H1 (cell line): ENCODE data around the gene MROH2A.

Experiments
- CBX8 ChIP-seq: fragments of 300-800, 300-1000 bp; sonication (generic); IDR thresholded peaks from 2 replicates; pipeline ENCODE4 v1.7.1; 2016; ENCODE audit warnings: low read depth, low read length, borderline replicate concordance
- CEBPB ChIP-seq: IDR thresholded peaks from 2 replicates; pipeline ENCODE4 v1.6.1; 2012; ENCODE audit warnings: low read depth, low read length
- EZH2 ChIP-seq: fragments of 200-600 bp; sonication (generic); IDR thresholded peaks from 2 replicates; pipeline ENCODE4 v1.7.1; 2012; ENCODE audit warnings: low read depth, mild to moderate bottlenecking, moderate library complexity, low read length, inconsistent platforms; ENCODE audit not compliant: severe bottlenecking
- GABPA ChIP-seq: IDR thresholded peaks from 2 replicates; pipeline ENCODE4 v1.6.1; 2011; ENCODE audit warnings: mild to moderate bottlenecking, low read length, moderate library complexity, borderline replicate concordance; ENCODE audit not compliant: insufficient read depth
- GTF2F1 ChIP-seq: IDR thresholded peaks from 2 replicates; pipeline ENCODE4 v1.6.1; 2012; ENCODE audit warnings: low read depth, low read length, improper control_type of control experiment, borderline replicate concordance
- POLR2A ChIP-seq, 2 experiments: IDR thresholded peaks; 1 replicate in 1 of 2; 2 replicates in 1 of 2; pipeline ENCODE4 v1.6.1; 2011; ENCODE audit warnings: low read depth in 2 of 2, low read length in 2 of 2, mild to moderate bottlenecking in 2 of 2; ENCODE audit errors: control extremely low read depth in 1 of 2
- POLR2AphosphoS5 ChIP-seq: IDR thresholded peaks from 2 replicates; pipeline ENCODE4 v1.6.1; 2011; ENCODE audit warnings: low read depth, low read length
- RFX5 ChIP-seq: IDR thresholded peaks from 2 replicates; pipeline ENCODE4 v1.6.1; 2011; ENCODE audit warnings: low read depth, low read length, improper control_type of control experiment, borderline replicate concordance
- SIN3A ChIP-seq, 2 experiments: IDR thresholded peaks in 1 of 2; conservative IDR thresholded peaks in 1 of 2; 2 replicates each; pipeline ENCODE4 v1.6.1; 2011 to 2012; ENCODE audit warnings: low read length in 2 of 2, improper control_type of control experiment in 1 of 2, low read depth in 1 of 2, mild to moderate bottlenecking in 1 of 2
- SP2 ChIP-seq: IDR thresholded peaks from 2 replicates; pipeline ENCODE4 v1.6.1; 2012; ENCODE audit warnings: mild to moderate bottlenecking, low read length, inconsistent platforms
- YY1 ChIP-seq: IDR thresholded peaks from 2 replicates; pipeline ENCODE4 v1.6.1; 2011; ENCODE audit warnings: low read depth, mild to moderate bottlenecking, low read length
- TF ChIP-seq, protein P1 (sequence below), 3 experiments: IDR thresholded peaks; 1 replicate in 2 of 3; 2 replicates in 1 of 3; pipeline versions ENCODE4 v1.5.1 to v1.6.1; 2011; ENCODE audit warnings: low read length in 3 of 3, mild to moderate bottlenecking in 3 of 3, inconsistent platforms in 2 of 3, low read depth in 1 of 3, moderate library complexity in 1 of 3; ENCODE audit not compliant: insufficient read depth in 1 of 3; ENCODE audit errors: control extremely low read depth in 1 of 3

DNA sequence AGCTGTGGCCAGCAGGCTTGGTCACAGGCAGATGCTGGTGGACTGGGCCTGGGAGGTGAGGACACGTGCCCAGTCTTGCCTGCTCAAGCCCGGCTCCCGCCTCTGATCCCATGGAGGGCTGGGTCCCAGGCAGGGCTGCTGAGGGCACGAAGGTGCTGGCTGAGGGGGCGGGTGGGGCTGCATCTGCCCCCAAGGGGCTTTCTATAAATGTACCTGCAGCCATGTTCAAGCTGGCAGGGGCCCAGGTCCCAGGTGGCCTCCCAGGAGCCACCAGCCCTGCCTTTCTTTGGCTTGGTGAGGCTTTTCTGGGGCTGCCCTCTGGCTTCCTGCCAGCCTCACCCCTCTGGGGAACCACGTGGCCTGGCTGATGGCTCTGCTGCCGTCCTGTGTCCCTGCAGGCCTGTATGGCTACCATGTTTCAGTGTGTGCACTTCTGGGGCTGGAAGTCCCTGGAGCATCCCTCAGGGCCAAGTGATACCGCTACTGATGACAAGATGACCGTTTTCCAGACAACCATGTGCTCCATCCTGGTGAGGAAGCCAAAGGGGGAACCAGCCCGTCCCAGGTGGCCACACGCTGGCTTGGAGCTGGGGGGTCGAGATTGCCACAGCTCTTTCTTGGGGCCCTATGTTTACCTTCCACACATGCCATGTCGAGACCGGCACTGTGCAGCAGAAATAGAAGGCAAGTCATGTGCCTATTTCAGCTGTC, 53.0 kb downstream of the MROH2A start:
- TF ChIP-seq, protein P1, sequence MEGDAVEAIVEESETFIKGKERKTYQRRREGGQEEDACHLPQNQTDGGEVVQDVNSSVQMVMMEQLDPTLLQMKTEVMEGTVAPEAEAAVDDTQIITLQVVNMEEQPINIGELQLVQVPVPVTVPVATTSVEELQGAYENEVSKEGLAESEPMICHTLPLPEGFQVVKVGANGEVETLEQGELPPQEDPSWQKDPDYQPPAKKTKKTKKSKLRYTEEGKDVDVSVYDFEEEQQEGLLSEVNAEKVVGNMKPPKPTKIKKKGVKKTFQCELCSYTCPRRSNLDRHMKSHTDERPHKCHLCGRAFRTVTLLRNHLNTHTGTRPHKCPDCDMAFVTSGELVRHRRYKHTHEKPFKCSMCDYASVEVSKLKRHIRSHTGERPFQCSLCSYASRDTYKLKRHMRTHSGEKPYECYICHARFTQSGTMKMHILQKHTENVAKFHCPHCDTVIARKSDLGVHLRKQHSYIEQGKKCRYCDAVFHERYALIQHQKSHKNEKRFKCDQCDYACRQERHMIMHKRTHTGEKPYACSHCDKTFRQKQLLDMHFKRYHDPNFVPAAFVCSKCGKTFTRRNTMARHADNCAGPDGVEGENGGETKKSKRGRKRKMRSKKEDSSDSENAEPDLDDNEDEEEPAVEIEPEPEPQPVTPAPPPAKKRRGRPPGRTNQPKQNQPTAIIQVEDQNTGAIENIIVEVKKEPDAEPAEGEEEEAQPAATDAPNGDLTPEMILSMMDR (IDR thresholded peaks at IDR 0.05; ENCODE audit: control extremely low read depth in 1 of 3, insufficient read depth in 1 of 3, low read depth in 1 of 3, low read length in 3 of 3) = no peak
- TF ChIP-seq POLR2A (IDR thresholded peaks at IDR 0.05; ENCODE audit: control extremely low read depth in 1 of 2, low read depth in 2 of 2, low read length in 2 of 2) (no peak), EZH2 (no peak), SIN3A (conservative IDR thresholded peaks at IDR 0.05 in 1 of 2, IDR thresholded peaks at IDR 0.05 in 1 of 2; ENCODE audit: low read depth in 1 of 2, low read length in 2 of 2) (no peak), GTF2F1 (no peak), GABPA (no peak), YY1 (no peak), CBX8 (no peak), POLR2AphosphoS5 (no peak), RFX5 (no peak), SP2 (no peak), CEBPB (no peak)
